Measurements from ENCODE around the gene ACE2. TPM values are rescaled to one million over a fixed set of nuclear protein-coding genes. Genes with fewer than 3 reads are reported as not detected.

ACE2 gene
- total and polyA plus RNA-seq, 7 donors = 0.19 to 13.5 (median 0.54) TPM

DNA sequence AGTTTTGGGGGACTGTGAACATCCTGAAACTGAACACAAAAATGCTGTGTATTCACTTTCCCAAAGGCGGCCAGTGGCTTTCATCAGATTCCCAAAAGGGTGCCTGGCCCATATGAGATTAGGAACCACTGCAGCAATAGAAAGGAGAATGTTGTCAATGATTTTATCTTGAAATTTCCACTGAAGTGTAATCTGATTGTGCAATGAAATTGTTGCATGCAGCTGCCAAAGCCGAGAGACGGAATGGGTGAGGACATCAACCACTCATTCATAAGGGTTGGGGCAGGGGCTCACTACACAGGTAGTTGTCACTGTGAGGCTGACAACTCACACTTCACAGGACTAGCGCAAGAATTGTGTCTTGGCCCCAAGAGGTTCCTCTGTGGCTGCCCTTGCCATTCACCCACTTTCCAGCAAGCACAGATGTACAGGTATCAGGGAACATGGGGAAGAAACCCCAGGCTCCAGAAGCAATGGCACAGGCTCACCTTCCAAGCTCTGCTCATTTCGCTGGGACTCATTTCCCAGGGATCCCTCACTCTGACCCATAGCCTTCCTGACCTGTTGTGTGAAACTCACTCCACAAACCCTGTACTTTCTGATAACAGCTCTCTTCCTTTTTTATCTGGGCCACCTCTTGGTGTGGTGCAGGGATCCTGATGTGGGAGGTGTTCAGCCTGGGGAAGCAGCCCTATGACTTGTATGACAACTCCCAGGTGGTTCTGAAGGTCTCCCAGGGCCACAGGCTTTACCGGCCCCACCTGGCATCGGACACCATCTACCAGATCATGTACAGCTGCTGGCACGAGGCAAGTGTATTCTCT, 51.4 kb downstream of the ACE2 start:
- intact Hi-C loops (cut with DNase I) = no loop called here
- H3K27me3 ChIP-seq (ENCODE audit: insufficient read depth in 3 of 3, low read length in 2 of 3) = peaks cover 0 to 4% (median 0%) of the 10 kb centered on the region in 3 donors
- H3K36me3 ChIP-seq (ENCODE audit: insufficient read depth in 1 of 2, low read depth in 1 of 2) = no peaks in the 10 kb centered on the region
- TF ChIP-seq, protein P1, sequence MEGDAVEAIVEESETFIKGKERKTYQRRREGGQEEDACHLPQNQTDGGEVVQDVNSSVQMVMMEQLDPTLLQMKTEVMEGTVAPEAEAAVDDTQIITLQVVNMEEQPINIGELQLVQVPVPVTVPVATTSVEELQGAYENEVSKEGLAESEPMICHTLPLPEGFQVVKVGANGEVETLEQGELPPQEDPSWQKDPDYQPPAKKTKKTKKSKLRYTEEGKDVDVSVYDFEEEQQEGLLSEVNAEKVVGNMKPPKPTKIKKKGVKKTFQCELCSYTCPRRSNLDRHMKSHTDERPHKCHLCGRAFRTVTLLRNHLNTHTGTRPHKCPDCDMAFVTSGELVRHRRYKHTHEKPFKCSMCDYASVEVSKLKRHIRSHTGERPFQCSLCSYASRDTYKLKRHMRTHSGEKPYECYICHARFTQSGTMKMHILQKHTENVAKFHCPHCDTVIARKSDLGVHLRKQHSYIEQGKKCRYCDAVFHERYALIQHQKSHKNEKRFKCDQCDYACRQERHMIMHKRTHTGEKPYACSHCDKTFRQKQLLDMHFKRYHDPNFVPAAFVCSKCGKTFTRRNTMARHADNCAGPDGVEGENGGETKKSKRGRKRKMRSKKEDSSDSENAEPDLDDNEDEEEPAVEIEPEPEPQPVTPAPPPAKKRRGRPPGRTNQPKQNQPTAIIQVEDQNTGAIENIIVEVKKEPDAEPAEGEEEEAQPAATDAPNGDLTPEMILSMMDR (IDR thresholded peaks at IDR 0.05) = no peak
- H3K4me3 ChIP-seq = no peak overlapping the region
- no peaks in the 10 kb centered on the region for H3K4me1 ChIP-seq
- ATAC-seq (no peak), DNase-seq (no peak)
- H3K9me3 ChIP-seq = no peaks in the 10 kb centered on the region
- WGBS, 3 donors = 58 to 86% (median 74%) methylated on average over 8 of the region's 8 CpGs
- no peak overlapping the region for H3K27ac ChIP-seq

DNA sequence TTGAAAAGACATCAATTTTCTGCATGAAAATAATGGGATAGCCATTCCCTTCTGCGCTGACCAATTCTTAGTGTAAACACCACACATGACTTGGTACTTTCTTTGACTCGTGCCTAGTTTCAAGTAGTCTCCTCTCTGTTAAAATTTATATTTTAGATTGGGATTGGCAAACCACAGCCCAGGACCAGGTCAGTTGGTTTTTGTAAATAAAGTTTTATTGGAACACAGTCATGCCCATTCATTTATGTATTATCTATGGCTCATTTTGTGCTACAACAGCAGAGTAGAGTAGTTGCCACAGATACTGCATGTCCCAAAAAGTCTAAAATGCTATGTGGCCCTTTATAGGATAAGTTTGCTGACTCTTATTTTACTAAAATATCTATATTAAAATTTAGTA, 53.4 kb downstream of the ACE2 start:
- WGBS, 3 donors = 77 to 90% (median 87%) methylated on average over 2 of the region's 2 CpGs
- intact Hi-C loops (cut with DNase I) = no loop called here

DNA sequence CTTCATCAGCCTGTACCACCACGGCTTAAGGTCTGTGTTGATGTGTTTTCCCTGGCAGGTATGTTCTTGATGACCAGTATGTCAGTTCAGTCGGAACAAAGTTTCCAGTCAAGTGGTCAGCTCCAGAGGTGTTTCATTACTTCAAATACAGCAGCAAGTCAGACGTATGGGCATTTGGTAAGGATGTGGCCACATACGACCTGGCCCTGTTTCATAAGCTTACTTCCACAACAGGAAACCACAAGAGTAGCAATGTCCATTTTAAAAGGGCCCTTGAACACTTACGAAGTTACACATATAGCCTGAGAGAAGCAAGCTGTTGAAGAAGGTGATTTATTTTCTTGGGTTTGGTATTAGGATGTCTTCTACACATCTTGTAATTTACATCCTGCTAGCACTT, 54.0 kb downstream of the ACE2 start:
- Histone ChIP-seq H3K27me3 (ENCODE audit: insufficient read depth in 3 of 3, low read length in 2 of 3) (peaks cover 0 to 4% (median 0%) of the 10 kb centered on the region in 3 donors), H3K4me3 (no peak overlapping the region), H3K27ac (no peak overlapping the region), H3K4me1 (no peaks in the 10 kb centered on the region), H3K9me3 (no peaks in the 10 kb centered on the region), H3K36me3 (ENCODE audit: insufficient read depth in 1 of 2, low read depth in 1 of 2) (no peaks in the 10 kb centered on the region)
- no peak for DNase-seq
- TF ChIP-seq, protein P1 (IDR thresholded peaks at IDR 0.05) = no peak
- WGBS, 3 donors = 67 to 80% (median 73%) methylated on average over 5 of the region's 5 CpGs
- ATAC-seq = no peak
- intact Hi-C loops (cut with DNase I) = no loop called here

More for the DNA sequence above, 53.4 kb downstream of the ACE2 start:
- no peak for ATAC-seq
- no peaks in the 10 kb centered on the region for H3K36me3 ChIP-seq (ENCODE audit: insufficient read depth in 1 of 2, low read depth in 1 of 2)
- H3K4me3 ChIP-seq = no peak overlapping the region
- no peaks in the 10 kb centered on the region for H3K4me1 ChIP-seq
- peaks cover 0 to 4% (median 0%) of the 10 kb centered on the region in 3 donors for H3K27me3 ChIP-seq (ENCODE audit: insufficient read depth in 3 of 3, low read length in 2 of 3)
- no peaks in the 10 kb centered on the region for H3K9me3 ChIP-seq
- no peak overlapping the region for H3K27ac ChIP-seq
- TF ChIP-seq, protein P1 (IDR thresholded peaks at IDR 0.05) = no peak
- no peak for DNase-seq

DNA sequence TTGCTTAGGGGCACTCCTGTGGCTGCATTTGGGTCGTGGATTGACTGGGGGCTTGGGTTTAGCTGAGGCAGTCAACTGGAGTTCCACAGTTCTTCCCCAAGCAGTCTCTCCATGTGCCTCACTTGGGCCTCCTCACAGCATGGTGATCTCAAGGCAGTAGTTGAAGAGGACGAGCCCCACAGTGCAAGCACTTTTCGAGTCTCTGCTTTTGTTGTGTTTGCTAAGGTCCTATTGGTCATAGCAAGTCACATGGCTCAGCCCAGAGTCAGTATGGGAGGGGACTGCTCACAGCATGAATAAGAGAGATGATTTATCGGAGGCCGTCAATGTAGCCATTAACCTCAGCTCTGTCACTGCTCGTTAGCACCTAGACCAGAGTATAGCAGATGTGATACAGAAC, 70.4 kb downstream of the ACE2 start:
- Histone ChIP-seq H3K4me1 (no peaks in the 10 kb centered on the region), H3K27ac (no peak overlapping the region), H3K27me3 (ENCODE audit: insufficient read depth in 3 of 3, low read length in 2 of 3) (no peaks in the 10 kb centered on the region), H3K4me3 (no peak overlapping the region), H3K9me3 (no peaks in the 10 kb centered on the region), H3K36me3 (ENCODE audit: insufficient read depth in 1 of 2, low read depth in 1 of 2) (no peaks in the 10 kb centered on the region)
- 59 to 79% (median 74%) methylated on average over 6 of the region's 6 CpGs for WGBS, 3 donors
- no peak for DNase-seq
- TF ChIP-seq, protein P1 (IDR thresholded peaks at IDR 0.05) = no peak
- no peak for ATAC-seq
- intact Hi-C loops (cut with DNase I) = no loop called here

DNA sequence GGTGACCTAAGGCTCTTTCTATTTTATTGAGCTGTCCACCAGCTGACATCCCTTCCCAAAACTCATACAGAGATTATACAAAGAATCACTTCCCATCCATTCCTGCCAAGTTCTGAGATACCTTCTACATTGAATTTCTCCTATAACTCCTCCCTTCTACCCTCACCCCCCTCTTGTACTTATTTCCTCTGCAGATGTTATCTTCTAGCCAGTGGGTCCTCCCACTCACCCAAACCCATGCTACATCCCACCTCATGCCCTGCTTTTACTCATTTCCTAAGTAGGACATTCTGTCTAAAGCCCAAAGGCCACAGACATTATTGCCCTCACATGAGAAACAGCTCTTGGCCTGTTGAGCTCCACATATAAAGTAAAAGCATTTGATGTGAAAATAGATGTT, 71.6 kb downstream of the ACE2 start:
- no peak for DNase-seq
- Histone ChIP-seq H3K27ac (no peak overlapping the region), H3K27me3 (ENCODE audit: insufficient read depth in 3 of 3, low read length in 2 of 3) (no peaks in the 10 kb centered on the region), H3K4me3 (no peak overlapping the region), H3K4me1 (no peaks in the 10 kb centered on the region), H3K36me3 (ENCODE audit: insufficient read depth in 1 of 2, low read depth in 1 of 2) (no peaks in the 10 kb centered on the region), H3K9me3 (no peaks in the 10 kb centered on the region)
- TF ChIP-seq, protein P1 (IDR thresholded peaks at IDR 0.05) = no peak
- ATAC-seq = no peak
- intact Hi-C loops (cut with DNase I) = no loop called here
